Fibroblast of the conjunctiva (primary cell): ENCODE data around the gene TMEM19.

Source experiments
- DNase-seq: peaks from one replicate; pipeline ENCODE4 v3.0.0-alpha.2; 2010; ENCODE audit warnings: low read depth

TMEM19 gene

DNA sequence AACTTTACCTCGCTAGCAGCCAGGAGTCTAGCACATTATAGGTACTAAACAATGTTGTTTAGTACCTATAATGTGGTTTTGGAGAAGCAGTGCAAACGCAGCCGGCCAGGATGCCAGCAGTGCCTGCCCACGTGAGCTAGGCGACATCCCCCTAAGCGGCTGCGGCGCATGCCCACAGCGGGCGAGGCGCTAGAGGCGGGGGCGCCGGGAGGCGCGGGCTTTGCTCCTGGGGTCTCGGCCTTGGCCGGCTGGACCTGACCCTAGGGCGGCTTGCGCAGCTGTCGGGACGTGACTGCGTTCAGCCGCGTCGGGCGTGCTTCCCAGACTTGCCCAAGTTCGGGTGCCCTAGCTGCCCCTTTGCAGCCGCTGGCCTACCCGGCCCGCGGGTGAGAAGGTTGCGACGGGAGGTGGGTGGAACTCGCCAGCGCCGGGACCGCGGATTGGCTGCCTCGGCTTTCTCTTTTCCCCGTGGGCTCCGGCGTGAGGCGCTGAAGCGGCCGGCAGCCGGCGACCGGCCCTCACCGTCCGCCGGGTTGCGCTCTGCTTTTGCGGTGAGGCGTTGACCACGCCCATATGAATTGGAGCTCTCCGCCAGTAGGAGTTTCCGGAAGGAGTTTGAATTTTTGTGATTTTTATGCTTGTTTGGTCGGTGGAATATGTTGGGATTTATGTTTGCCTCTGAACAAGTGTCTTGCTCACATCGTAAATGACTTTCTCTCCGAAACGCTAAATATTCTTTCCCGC lies at the start of gene TMEM19:
Gene TMEM19 (plus strand): TSS at position 169 of the 744 bp plus-strand sequence. CDS start 599 bp downstream, outside the sequence.
- DNase-seq: peak; percentile 75

DNA sequence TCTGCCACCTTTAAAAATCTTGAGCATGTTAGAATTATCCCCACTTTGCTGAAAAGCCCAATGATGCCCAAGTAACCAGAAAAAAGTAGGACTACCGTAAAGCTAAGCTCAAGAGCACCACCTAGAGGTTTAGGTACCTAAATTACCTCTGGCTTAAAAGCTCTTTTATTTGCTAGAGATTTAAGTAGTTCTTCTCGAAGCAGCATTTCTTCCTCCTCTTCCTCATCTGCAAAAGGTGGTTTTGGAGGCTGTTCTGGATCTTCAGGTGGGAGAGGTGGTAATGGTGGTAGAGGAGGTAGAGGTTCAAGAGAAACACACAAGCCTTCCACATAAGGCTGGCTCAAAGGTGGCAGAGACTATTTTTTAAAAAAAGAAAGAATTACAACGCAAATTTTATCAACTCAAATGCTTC lies 49.2 kb upstream of the TMEM19 start:
- peak; percentile 70 for DNase-seq

GRCh38 chr12:71638499-71638898 lies 47.4 kb upstream of the TMEM19 start:
- DNase-seq: no peak

- no peak for DNase-seq
Observed at GRCh38 chr12:71639341-71639760, 46.5 kb upstream of the TMEM19 start.

GRCh38 chr12:71640316-71640715 lies 45.6 kb upstream of the TMEM19 start:
- DNase-seq: no peak

GRCh38 chr12:71641390-71641789 lies 44.5 kb upstream of the TMEM19 start:
- no peak for DNase-seq

GRCh38 chr12:71642264-71642663 lies 43.6 kb upstream of the TMEM19 start:
- no peak for DNase-seq

GRCh38 chr12:71645268-71645667 lies 40.6 kb upstream of the TMEM19 start:
- no peak for DNase-seq

- no peak for DNase-seq
Observed at GRCh38 chr12:71646512-71646911, 39.4 kb upstream of the TMEM19 start.

- DNase-seq: no peak
Observed at GRCh38 chr12:71648537-71648936, 37.3 kb upstream of the TMEM19 start.

DNA sequence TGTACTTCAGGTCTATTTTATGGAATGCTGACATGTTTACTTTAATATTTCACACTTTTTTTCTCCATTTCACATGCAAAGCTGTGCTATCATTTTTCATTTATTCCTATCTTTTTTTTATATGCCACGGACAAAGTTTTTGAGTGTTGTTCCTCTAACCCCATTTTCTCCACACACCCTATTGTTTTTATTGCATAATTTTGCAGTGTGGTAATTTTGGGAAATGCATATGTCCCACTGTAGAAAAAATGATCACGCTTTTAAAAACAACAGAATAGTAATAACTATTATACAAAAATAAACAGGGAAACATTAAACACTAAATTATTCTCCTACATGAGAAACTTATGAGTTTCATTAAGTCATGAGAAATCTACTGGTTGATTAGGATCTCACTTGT lies 36.5 kb upstream of the TMEM19 start:
- DNase-seq: no peak

DNA sequence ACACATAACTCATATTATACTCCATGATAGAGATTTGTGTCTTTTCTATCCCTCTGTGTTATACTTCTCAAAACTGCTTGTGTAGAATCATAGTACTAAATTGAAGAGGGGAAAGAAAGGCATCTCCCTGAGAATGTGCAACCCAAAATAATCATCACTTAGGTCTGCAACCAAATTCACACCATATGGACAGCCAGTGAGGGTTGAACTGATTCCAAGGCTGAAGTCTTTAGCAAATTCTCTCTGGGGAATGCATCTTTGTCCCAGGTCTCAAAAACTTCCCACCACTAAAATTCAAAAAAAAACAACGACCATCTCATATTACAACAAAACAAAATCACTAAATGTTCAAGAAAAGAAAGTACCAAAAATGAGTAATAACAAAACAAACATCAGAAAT lies 33.2 kb upstream of the TMEM19 start:
- DNase-seq: peak; percentile 8

- no peak for DNase-seq
Observed at GRCh38 chr12:71653137-71653536, 32.7 kb upstream of the TMEM19 start.

DNA sequence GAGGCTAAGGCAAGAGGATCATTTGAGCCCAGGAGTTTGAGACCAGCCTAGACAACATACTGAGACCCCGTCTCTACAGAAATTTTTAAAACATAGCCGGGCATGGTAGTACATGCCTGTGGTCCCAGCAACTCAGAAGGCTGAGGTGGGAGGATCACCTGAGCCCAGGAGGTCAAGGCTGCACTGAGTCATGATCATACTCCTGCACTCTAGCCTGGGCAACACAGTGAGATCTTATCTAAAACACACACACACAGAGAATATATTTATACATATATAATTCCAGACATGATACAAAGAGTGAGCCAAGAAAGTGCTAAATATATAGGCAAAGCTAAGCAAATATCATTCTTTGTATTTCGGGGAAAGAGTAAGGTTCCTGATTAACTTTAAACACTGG lies 31.7 kb upstream of the TMEM19 start:
- DNase-seq: no peak

GRCh38 chr12:71655495-71655894 lies 30.4 kb upstream of the TMEM19 start:
- DNase-seq: no peak

DNA sequence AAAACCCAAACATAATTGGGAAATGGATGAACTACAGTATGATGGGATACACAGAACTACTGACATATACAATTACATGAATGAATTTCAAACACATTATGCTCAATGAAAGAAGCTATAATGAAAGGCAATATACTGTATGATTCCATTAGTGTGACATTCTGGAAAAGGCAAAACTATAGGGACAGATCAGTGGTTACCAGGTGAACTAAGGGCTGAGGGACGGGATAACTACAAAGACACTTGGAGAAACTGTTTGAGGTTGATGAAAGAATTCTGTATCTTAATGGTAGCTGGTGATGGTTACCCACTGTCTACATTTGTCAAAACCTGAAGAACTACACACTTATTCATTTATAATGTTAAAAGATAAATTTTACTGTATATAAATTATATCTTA lies 30.0 kb upstream of the TMEM19 start:
- no peak for DNase-seq

DNA sequence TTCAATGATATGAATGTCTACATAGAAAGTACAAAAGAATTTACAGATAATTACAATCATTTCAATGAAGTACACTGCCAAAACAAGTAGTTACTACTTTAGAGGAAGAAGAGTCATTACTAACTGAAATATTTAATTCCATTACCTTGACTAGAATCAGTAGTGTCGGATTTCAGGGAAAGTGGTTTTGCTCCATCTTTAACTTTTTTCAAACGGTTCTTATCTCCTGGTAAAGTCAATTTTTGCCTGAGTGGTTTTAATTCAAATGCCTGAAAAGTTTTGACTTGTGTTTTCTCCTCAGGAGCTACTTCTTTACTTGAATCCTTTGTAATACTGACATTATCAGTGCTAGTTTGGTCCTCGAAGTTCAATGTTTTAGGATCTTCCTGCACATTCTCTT lies 29.1 kb upstream of the TMEM19 start:
- DNase-seq: no peak

DNA sequence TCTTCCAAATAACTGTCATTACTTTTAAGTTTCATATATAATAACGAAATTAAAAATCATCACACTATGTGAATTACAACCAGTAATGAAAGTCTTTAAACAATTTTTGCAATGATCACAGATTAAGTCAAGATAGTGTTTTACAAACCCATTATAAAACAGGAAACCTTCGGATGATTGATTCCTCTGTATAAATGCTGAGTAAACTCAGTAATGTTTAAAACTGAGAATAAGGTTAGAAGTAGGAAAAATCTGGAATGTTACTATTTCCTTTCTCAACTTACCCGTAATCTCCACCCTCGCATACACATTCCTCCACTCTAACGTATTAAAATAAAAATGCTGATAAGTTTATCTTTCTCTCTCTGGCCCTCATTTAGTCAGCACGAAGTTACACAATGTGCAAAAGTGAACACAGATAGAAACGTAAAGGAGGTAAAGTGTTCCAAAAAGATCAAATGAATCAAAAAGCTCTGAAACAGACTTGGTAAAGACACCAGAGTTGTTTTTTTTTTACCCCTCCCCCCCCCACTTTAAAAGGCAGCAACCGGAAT lies 23.8 kb upstream of the TMEM19 start:
- no peak for DNase-seq

DNA sequence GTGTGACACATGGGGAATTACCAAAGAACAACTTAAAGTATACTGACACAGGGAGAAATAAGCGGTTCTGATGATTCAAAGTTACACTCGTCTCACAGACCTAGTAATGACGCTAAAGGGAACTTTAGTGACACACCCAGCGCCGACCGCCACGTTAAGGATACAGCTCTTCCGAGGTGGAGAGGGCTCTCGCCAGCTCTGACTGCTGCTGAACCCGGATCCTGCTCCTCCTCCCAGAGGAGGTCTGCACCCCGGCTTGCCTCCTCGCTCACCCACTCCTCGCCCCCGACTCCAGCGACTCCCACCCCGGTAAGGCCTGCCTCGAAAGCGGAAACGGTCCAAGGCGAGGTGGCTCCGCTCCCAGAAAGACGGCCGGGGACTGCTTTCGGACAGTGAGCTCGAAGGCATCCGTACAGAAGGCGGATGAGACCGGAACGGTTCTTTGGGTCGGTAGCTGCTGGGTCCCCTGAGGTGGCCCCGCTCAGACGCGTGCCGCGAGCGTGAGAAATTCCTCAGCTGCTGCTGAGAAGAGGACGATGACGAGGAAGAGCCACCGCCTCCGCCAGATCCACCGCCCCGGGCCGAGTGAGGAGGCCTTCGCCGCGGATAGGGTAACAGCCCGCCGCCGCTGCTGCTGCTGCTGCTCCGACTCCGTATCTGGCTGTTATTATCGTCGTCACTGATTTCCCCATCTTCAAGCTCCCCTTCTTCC lies 22.9 kb upstream of the TMEM19 start:
- peak; percentile 28 for DNase-seq

GRCh38 chr12:71663561-71664410 lies 22.1 kb upstream of the TMEM19 start, which contains the start of the genes THAP2 and ZFC3H1:
Gene THAP2 (plus strand): TSS chr12:71664301. CDS start chr12:71664510, 209 bp downstream.
Gene ZFC3H1 (minus strand): TSS chr12:71663848. CDS start chr12:71663610, 238 bp downstream.
- DNase-seq: peak; percentile 99

DNA sequence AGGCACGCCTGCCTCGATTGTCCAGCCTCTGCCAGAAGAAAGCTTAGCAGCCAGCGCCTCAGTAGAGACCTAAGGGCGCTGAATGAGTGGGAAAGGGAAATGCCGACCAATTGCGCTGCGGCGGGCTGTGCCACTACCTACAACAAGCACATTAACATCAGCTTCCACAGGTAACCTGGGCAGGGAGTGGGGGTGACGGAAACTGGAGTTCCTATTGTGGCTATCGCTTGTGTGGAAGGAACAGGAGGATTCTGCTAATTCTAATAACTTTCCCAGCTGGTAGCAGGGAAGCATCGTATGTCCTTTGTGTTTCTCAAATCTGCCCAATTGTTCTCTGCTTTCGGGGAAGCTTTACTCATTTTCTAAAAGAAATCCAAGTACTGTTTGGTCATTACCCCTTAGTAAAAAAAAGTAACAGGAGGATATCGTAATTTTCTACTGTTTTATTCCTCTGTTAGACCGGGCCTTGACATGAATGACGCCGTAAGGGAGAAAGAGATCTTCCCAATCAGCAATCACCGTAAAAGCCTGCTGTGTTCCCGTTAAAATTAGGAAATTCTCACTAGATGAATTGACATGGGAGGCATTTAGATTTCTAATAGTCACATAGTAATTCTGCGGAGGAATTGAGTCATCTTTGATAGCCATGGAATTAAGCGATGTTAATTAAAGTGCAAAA lies 21.3 kb upstream of the TMEM19 start:
- no peak for DNase-seq

DNA sequence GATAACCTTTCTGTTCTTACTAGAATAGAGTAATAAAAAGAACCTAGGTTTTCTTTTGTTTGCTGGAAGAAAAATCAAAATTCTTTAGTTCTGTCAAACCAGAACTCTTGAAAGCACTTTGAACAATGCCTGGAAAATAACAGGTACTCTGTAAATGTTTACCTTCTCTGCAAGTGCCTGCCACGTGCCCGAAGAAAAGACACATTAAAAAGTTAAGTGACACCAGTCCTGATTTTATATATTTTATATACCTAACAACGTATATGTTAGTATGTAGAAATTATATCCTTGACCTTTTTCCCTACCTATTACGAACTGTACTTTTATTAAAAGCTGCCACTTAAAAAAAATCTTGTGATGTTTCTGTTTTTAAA lies 20.8 kb upstream of the TMEM19 start:
- no peak for DNase-seq
